BLaER1 (cell line): ENCODE measurements around the gene CRY2.

Source experiments
- H3K27ac ChIP-seq: shearing (Covaris generic); formaldehyde crosslinking; 2 replicates; pipeline ENCODE4 v1.8.1; 2022
- H3K27me3 ChIP-seq: shearing (Covaris generic); formaldehyde crosslinking; 2 replicates; pipeline ENCODE4 v1.8.1; 2022
- H3K36me3 ChIP-seq: shearing (Covaris generic); formaldehyde crosslinking; 2 replicates; pipeline ENCODE4 v1.8.1; 2022
- H3K4me1 ChIP-seq: shearing (Covaris generic); formaldehyde crosslinking; 2 replicates; pipeline ENCODE4 v1.8.1; 2022
- H3K4me2 ChIP-seq: shearing (Covaris generic); formaldehyde crosslinking; 2 replicates; pipeline ENCODE4 v1.8.1; 2022
- H3K4me3 ChIP-seq: shearing (Covaris generic); formaldehyde crosslinking; 2 replicates; pipeline ENCODE4 v1.8.1; 2022
- H3K9ac ChIP-seq: shearing (Covaris generic); formaldehyde crosslinking; 2 replicates; pipeline ENCODE4 v1.8.1; 2022
- H3K9me3 ChIP-seq: shearing (Covaris generic); formaldehyde crosslinking; 2 replicates; pipeline ENCODE4 v1.8.1; 2022
- H4K20me1 ChIP-seq: shearing (Covaris generic); formaldehyde crosslinking; 2 replicates; pipeline ENCODE4 v1.8.1; 2022
- Cebpa-rat ChIP-seq: shearing (Covaris generic); IDR thresholded peaks from 2 replicates; pipeline ENCODE4 v1.8.1; 2022

Gene CRY2

DNA sequence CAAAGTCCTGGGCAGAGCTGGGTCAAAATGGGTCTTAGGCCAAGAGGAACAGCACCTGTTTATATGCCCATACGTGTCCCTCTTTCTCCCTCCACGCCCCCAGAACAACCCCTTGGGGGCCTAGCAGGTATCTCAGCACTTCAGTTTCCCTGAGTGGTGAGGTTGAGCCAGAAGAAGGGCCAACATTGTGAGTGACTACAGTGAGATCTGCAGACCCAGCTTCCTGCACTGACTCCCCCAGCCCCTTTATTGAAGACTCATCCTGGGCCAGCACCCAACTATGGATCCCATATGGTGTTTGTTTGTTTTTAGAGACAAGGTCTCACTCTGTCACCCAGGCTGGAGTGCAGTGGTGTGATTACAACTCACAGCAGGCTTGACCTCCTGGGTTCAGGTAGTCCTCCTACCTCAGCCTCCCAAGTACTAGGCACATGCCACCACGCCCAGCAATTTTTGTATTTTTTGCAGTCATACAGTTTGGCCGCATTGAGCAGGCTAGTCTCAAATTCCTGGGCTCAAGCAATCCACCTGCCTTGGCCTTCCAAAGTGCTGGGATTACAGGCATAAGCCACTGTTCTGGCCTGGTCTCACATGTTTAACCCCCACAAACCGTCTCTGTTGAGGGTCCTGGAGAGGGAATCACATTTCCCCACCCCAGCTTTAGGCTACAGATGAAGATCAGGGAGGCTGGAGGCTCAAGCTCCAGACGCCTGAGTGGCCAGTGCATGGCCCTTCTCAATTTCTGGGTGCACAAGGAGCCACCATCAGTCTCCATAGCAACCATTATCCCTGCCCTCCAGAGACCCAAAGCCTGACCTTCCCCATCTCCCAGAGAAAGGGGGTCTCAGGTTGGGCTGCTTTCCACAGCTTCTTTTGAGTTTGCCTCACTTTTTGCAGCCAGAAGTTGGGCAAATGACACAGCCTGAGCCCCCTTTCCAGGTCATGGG is 73.5 kb downstream of the CRY2 start:
- H3K27ac ChIP-seq = no peak overlapping the region
- H3K36me3 ChIP-seq = peaks cover 7% of the 10 kb centered on the region
- H3K27me3 ChIP-seq = peaks cover 38% of the 10 kb centered on the region
- peaks cover 85% of the 10 kb centered on the region for H3K4me1 ChIP-seq
- H3K9me3 ChIP-seq = no peaks in the 10 kb centered on the region
- no peak overlapping the region for H3K9ac ChIP-seq
- H3K4me3 ChIP-seq = peak overlapping the region; percentile 73; the same call in 1 of the 2 replicates
- peak overlapping the region; percentile 98 for H3K4me2 ChIP-seq
- TF ChIP-seq Cebpa-rat = no peak
- peaks cover 27% of the 10 kb centered on the region; the same call in 1 of the 2 replicates for H4K20me1 ChIP-seq

DNA sequence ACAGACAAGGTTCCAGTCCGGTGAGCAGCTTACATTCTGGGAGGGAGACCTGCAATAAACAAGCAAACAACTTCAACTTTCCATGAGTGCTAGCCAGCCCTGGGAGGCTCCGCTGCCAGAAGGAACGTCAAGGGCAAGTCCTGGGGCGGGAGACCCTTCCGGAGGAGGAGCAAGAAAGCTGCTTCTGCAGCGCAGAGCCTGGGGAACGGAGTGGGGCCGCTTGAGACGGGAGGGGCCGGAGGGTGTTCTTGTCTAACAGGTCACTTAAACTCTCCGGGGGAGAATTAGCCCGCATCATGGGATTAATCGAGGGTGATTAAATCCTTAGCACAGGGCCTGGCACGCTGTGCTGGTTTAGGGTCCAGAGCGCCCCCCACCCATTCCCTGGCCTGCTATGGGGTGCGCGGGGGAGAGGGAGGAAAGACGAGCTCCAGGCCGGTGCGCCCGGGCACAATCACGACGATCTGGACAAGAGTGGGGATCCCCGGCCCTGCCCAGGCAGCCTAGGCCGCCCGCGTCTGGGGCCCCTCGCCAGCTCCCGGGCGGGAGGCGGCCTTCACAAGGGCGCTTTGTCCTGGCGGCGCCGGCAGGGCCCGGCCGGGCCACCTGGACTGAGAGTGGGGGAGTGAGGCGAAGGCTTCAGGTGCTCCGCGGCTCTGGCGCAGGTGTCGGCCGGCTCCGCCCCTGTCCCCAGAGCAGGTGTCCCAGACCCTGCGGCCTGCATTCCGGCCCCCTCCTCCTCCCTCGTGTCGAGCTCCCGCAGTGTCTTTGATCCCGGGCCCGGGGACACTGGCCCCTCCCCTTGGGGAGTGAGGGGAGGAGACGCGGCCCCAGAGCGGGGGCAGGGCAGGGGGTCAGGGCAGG is 74.5 kb downstream of the CRY2 start:
- H3K27ac ChIP-seq = peak overlapping the region; percentile 84
- TF ChIP-seq Cebpa-rat = no peak
- H3K4me2 ChIP-seq = peak overlapping the region; percentile 96
- peak overlapping the region; percentile 83 for H3K9ac ChIP-seq
- H4K20me1 ChIP-seq = peaks cover 17% of the 10 kb centered on the region; the same call in 1 of the 2 replicates
- no peaks in the 10 kb centered on the region for H3K9me3 ChIP-seq
- peak overlapping the region; percentile 73 for H3K4me3 ChIP-seq
- H3K4me1 ChIP-seq = peaks cover 86% of the 10 kb centered on the region
- H3K27me3 ChIP-seq = peaks cover 38% of the 10 kb centered on the region
- peaks cover 8% of the 10 kb centered on the region for H3K36me3 ChIP-seq

DNA sequence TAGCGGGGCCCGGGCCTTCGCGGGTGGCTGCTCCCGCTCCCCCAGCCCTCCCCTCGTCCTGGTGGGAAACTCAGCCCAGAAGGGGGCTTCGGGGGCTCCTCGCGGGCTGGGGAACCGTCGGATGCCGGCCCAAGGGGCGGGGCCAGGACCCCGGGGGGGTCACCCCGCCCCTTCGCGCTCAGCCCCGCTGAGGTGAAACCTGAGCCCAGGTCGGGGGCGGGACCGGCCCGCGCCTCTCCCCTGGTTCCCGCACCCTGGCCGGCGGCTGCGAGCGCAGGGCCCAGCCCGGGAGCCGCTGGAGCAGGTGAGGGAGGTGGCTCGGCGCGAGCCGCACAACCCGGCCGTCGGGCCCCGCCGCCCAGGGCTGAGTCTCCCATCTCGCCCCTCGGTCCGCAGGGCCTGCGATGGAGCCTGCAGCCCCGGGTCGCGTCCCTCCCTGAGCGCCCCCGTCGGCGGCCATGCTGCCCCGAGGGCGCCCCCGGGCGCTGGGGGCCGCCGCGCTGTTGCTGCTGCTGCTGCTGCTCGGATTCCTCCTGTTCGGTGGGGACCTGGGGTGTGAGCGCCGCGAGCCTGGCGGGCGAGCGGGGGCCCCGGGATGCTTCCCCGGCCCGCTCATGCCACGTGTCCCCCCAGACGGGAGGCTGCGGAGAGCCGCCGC is 75.3 kb downstream of the CRY2 start, which contains the start of gene LARGE2:
LARGE2 (plus strand) TSS at position 232 of the 658 bp plus-strand sequence; CDS start at position 459, 227 bp downstream.
- Histone ChIP-seq H3K9ac (peak within 1 kb of the TSS; percentile 83), H3K27ac (peak within 1 kb of the TSS; percentile 84)

DNA sequence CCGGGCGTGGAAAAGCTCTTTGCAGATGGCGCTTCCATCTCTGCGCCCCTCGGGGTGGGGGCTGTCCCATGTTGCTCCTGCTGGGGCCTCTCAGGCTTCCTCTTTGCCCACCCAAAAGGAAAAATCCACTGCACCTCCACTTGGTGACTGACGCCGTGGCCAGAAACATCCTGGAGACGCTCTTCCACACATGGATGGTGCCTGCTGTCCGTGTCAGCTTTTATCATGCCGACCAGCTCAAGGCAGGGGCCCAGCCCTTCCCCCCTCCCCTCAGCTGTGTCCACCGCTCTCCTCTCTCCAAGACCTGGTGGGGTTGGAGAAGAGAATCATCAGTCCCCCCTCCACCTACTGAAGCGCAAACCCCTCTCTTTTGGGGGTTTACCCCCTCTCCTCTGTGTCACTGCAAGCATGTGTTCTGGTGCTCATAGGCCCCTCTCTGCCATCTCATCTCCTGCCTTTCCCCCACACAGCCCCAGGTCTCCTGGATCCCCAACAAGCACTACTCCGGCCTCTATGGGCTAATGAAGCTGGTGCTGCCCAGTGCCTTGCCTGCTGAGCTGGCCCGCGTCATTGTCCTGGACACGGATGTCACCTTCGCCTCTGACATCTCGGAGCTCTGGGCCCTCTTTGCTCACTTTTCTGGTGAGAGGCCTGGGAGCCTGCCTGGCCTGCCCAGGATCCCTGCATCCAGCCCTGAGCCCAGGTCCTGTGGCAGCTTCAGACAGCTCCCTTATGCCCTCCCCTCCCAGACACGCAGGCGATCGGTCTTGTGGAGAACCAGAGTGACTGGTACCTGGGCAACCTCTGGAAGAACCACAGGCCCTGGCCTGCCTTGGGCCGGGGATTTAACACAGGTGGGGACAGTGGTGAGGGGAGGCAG is 77.0 kb downstream of the CRY2 start:
- Histone ChIP-seq H3K36me3 (peaks cover 27% of the 10 kb centered on the region), H3K27ac (peak overlapping the region; percentile 58), H3K9me3 (no peaks in the 10 kb centered on the region), H3K4me1 (peaks cover 99% of the 10 kb centered on the region), H3K4me3 (peak overlapping the region; percentile 73), H3K9ac (peak overlapping the region; percentile 43), H3K27me3 (peaks cover 38% of the 10 kb centered on the region), H4K20me1 (0 out of 2 replicates have a peak, but pooled peaks cover 8% of the 10 kb centered on the region), H3K4me2 (peak overlapping the region; percentile 96)
- no peak for TF ChIP-seq Cebpa-rat

More for the DNA sequence above, 75.3 kb downstream of the CRY2 start, which contains the start of gene LARGE2:
- peak within 1 kb of the TSS; percentile 96 for H3K4me2 ChIP-seq
- peaks cover 89% of the 10 kb centered on the region for H3K4me1 ChIP-seq
- peaks cover 9% of the 10 kb centered on the region; the same call in 1 of the 2 replicates for H4K20me1 ChIP-seq
- peaks cover 16% of the 10 kb centered on the region for H3K36me3 ChIP-seq
- no peak for TF ChIP-seq Cebpa-rat
- no peaks in the 10 kb centered on the region for H3K9me3 ChIP-seq
- H3K4me3 ChIP-seq = peak within 1 kb of the TSS; percentile 73
- H3K27me3 ChIP-seq = peaks cover 38% of the 10 kb centered on the region

DNA sequence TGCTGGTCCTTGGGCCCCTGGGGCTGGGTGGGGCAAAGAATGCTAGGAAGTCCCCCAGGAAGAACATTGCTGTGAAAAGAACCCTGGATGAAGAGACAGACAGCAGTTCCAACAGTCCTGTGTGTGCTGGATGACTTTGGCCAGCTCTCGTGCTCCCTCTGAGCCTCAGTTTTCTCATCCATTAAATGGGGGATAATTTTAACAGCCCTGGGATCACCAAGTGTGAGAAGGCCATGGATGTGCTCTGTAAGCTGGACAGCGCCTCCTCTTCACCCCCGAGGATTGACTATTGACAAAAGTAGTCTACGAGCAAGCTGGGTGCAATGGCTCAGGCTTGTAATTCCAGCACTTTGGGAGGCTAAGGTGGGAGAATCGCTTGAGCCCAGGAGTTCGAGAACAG is 77.7 kb downstream of the CRY2 start:
- peak overlapping the region; percentile 96 for H3K4me2 ChIP-seq
- H3K36me3 ChIP-seq = peaks cover 27% of the 10 kb centered on the region
- H4K20me1 ChIP-seq = 0 out of 2 replicates have a peak, but pooled peaks cover 8% of the 10 kb centered on the region
- peaks cover 37% of the 10 kb centered on the region for H3K27me3 ChIP-seq
- H3K9me3 ChIP-seq = no peaks in the 10 kb centered on the region
- H3K27ac ChIP-seq = peak overlapping the region; percentile 58
- TF ChIP-seq Cebpa-rat = no peak
- peaks cover 99% of the 10 kb centered on the region for H3K4me1 ChIP-seq
- H3K4me3 ChIP-seq = no peak overlapping the region
- H3K9ac ChIP-seq = peak overlapping the region; percentile 43; the same call in 1 of the 2 replicates

DNA sequence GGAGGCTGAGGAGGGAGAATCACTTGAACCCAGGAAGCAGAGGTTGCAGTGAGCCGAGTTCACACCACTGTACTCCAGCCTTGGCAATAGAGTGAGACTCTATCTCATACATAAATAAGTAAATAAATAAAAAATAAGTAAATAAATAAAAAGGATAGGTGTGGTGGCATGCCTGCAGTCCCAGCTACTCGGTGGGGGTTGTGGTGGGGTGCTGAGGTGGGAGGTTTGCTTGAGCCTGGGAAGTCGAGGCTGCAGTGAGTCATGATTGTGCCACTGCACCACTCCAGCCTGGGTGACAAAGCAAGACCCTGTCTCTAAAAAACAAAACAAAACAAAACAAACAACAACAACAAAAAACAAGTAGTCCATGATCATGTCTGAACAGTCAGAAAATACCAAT is 78.3 kb downstream of the CRY2 start:
- Histone ChIP-seq H3K9me3 (no peaks in the 10 kb centered on the region), H4K20me1 (peaks cover 13% of the 10 kb centered on the region), H3K27ac (no peak overlapping the region), H3K4me3 (no peak overlapping the region), H3K27me3 (peaks cover 30% of the 10 kb centered on the region), H3K4me1 (peaks cover 99% of the 10 kb centered on the region), H3K4me2 (peak overlapping the region; percentile 97; the same call in 1 of the 2 replicates), H3K36me3 (peaks cover 27% of the 10 kb centered on the region), H3K9ac (no peak overlapping the region)
- TF ChIP-seq Cebpa-rat = no peak

DNA sequence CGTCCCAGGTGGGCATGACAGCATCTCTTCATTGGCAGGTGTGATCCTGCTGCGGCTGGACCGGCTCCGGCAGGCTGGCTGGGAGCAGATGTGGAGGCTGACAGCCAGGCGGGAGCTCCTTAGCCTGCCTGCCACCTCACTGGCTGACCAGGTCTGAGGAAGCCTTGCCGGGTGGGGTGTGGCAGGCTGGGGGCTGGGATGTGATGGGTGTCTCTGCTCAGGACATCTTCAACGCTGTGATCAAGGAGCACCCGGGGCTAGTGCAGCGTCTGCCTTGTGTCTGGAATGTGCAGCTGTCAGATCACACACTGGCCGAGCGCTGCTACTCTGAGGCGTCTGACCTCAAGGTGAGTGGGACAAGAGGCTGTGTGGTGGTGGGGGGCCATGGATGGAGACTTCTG is 78.7 kb downstream of the CRY2 start:
- no peak overlapping the region for H3K9ac ChIP-seq
- H3K27ac ChIP-seq = no peak overlapping the region

More for the DNA sequence above, 78.7 kb downstream of the CRY2 start:
- Histone ChIP-seq H3K4me3 (no peak overlapping the region), H3K9me3 (no peaks in the 10 kb centered on the region), H3K27me3 (peaks cover 26% of the 10 kb centered on the region), H3K4me2 (peak overlapping the region; percentile 97; the same call in 1 of the 2 replicates), H4K20me1 (peaks cover 13% of the 10 kb centered on the region), H3K4me1 (peaks cover 99% of the 10 kb centered on the region), H3K36me3 (peaks cover 27% of the 10 kb centered on the region)
- no peak for TF ChIP-seq Cebpa-rat
